GM12875 (cell line): Measurements from ENCODE around the gene PRDM5.

ENCODE experiments used
- H3K4me3 ChIP-seq: one replicate; pipeline ENCODE4 v1.5.1; 2011; ENCODE audit warnings: low read depth, low read length, control low read depth
- TF ChIP-seq, protein P1 (sequence below): IDR thresholded peaks from 2 replicates; pipeline ENCODE4 v1.5.1; 2011; ENCODE audit warnings: low read depth, mild to moderate bottlenecking, control low read depth, inconsistent platforms, low read length, moderate library complexity, borderline replicate concordance; ENCODE audit not compliant: insufficient read depth

PRDM5 gene

DNA sequence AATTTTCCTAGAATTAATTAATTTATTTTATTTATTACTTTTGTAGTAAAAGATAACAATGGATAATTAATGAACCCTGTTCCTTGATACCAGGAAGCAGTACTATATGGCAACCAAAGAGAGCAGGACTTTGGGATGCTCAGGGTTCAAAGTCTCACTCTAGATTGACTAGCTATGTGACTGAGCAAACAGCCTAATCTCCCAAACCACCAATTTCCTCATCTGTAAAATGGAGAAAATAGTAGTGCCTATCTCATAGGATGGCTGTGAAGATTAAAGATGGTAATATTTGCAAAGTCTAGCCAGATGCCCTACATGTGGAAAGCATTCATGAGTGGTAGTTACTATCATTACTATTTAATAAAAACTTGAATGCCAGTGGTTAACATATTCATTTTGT lies 97.6 kb downstream of the PRDM5 start:
- TF ChIP-seq, protein P1, sequence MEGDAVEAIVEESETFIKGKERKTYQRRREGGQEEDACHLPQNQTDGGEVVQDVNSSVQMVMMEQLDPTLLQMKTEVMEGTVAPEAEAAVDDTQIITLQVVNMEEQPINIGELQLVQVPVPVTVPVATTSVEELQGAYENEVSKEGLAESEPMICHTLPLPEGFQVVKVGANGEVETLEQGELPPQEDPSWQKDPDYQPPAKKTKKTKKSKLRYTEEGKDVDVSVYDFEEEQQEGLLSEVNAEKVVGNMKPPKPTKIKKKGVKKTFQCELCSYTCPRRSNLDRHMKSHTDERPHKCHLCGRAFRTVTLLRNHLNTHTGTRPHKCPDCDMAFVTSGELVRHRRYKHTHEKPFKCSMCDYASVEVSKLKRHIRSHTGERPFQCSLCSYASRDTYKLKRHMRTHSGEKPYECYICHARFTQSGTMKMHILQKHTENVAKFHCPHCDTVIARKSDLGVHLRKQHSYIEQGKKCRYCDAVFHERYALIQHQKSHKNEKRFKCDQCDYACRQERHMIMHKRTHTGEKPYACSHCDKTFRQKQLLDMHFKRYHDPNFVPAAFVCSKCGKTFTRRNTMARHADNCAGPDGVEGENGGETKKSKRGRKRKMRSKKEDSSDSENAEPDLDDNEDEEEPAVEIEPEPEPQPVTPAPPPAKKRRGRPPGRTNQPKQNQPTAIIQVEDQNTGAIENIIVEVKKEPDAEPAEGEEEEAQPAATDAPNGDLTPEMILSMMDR = no peak
- no peak overlapping the region for H3K4me3 ChIP-seq

DNA sequence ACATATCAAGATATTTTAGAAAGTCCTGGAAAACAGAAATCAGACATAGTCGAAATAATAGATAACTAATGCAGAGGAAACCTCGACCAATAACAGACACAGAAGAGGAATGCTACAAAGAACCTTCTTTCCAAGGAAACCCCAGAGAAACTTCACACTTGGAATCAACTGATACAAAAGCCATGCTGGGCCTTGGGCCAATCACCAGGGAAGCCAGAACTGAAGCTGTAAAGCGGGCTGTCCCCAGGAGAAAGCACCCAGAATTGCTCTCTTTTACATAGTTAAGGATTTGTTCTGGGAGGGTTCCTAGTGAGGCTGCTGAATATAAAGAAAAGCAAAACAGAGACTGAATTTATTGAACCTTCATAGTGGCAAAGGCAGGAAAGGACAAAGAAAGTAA lies 100.5 kb downstream of the PRDM5 start:
- TF ChIP-seq, protein P1 = no peak
- no peak overlapping the region for H3K4me3 ChIP-seq

DNA sequence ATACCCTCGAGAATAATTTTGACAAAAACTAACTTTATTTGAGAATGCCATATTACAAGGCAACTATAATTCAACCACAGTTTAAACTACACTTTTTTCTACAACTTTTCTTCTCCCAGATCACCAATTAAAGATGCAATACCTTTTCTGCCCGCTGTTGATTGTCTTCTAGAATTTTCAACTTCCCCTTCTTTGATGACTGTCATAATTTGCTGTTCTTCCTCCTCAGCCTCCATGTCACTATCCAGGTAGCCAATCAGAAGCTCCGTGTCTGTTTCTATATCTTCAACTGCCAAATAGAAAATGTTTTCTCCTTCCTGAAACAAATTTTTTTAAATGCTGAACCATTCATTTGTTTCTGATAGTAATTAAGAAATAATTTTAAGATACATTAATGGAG lies 101.5 kb downstream of the PRDM5 start:
- H3K4me3 ChIP-seq = no peak overlapping the region
- TF ChIP-seq, protein P1 = no peak

GRCh38 chr4:120819805-120820437 lies 102.6 kb downstream of the PRDM5 start:
- no peak overlapping the region for H3K4me3 ChIP-seq
- TF ChIP-seq, protein P1 = no peak

DNA sequence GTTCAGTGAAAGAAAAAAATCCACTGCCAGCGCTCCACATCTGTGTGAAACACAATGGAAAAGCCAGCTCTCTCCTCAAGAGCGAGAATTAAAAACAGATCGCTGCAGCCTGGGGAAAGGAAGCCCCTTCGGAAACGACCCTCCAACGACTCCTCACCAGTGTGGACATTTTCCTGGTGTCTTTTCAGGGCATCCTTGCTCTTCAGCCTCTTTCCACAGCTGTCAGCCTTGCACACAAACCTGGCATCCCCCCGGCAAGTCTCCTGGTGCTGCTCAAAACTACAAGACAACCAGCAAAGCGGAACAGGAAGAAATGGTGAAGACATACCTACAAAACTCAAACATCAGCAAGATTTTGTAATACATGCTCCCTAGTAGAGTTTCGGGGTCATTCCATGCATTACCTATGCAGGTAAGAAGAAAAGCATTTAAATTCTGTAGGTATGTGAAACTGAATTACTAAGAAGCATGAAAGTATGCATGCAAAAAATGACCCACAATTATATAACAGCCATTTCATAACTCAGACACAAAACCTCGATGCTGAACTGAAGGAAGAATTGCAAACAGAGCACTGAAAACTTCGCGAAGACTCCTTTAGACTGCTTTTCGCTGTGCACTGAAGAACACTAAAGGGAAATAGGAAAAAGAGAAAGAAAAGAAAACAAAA lies 106.1 kb downstream of the PRDM5 start:
- no peak overlapping the region for H3K4me3 ChIP-seq
- TF ChIP-seq, protein P1 = no peak

DNA sequence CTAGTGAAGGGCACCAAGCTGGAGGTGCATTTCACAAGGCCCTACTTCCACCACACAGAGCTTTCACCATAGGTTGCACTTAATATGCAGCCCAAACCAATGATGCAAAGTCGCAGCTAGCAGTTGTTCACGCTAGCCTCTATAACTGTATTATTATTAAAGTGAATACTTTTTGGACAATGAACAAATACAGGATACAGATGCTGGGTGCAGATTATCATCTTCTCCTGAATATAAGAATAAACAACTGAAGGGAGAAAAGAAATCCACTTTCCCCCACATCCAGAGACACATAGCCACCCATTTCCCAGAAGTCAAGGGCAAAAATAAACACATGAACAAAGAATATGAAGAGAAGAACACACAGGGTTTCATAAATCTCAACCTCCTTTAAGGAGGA lies 107.2 kb downstream of the PRDM5 start:
- TF ChIP-seq, protein P1 = no peak

GRCh38 chr4:120814886-120815285 lies 107.6 kb downstream of the PRDM5 start:
- TF ChIP-seq, protein P1 = no peak
- no peak overlapping the region for H3K4me3 ChIP-seq

More for the DNA sequence above, 107.2 kb downstream of the PRDM5 start:
- H3K4me3 ChIP-seq = no peak overlapping the region
